ENCODE results near the gene STRN3.
"Not testable (repeated sequence)": the region's sequence is repeated elsewhere in the genome, so short reads cannot be mapped to it uniquely, and the experiment has no call there.

STRN3 gene

GRCh38 chr14:30938617-30939016, 87.6 kb downstream of the STRN3 start:
- TF ChIP-seq CTCF (IDR thresholded peaks at IDR 0.05; ENCODE audit: low read depth, low read length, missing control alignments), result no peak
- no peak overlapping the region for H3K4me3 ChIP-seq (replicated peaks; ENCODE audit: low read depth, low read length)
- DNase-seq (ENCODE audit: extremely low read depth, low read depth), result no peak

- no peak for DNase-seq (ENCODE audit: extremely low read depth, low read depth)
- no peak overlapping the region for H3K4me3 ChIP-seq (replicated peaks; ENCODE audit: low read depth, low read length)
- TF ChIP-seq CTCF (IDR thresholded peaks at IDR 0.05; ENCODE audit: low read depth, low read length, missing control alignments), result no peak
These were observed 90.7 kb downstream of the STRN3 start for GRCh38 chr14:30935445-30935844.

GRCh38 chr14:30933937-30934336, 92.2 kb downstream of the STRN3 start:
- H3K4me3 ChIP-seq (replicated peaks; ENCODE audit: low read depth, low read length); DNase-seq (ENCODE audit: extremely low read depth, low read depth): not testable (repeated sequence)

GRCh38 chr14:30928462-30928861, 97.7 kb downstream of the STRN3 start:
- TF ChIP-seq CTCF (IDR thresholded peaks at IDR 0.05; ENCODE audit: low read depth, low read length, missing control alignments), result no peak
- no peak overlapping the region for H3K4me3 ChIP-seq (replicated peaks; ENCODE audit: low read depth, low read length)
- DNase-seq (ENCODE audit: extremely low read depth, low read depth), result no peak

GRCh38 chr14:30925254-30925653, 100.9 kb downstream of the STRN3 start:
- no peak for TF ChIP-seq CTCF (IDR thresholded peaks at IDR 0.05; ENCODE audit: low read depth, low read length, missing control alignments)
- H3K4me3 ChIP-seq (replicated peaks; ENCODE audit: low read depth, low read length), result no peak overlapping the region
- no peak for DNase-seq (ENCODE audit: extremely low read depth, low read depth)

- no peak for DNase-seq (ENCODE audit: extremely low read depth, low read depth)
- H3K4me3 ChIP-seq (replicated peaks; ENCODE audit: low read depth, low read length), result no peak overlapping the region
- TF ChIP-seq CTCF (IDR thresholded peaks at IDR 0.05; ENCODE audit: low read depth, low read length, missing control alignments), result no peak
These were observed 104.4 kb downstream of the STRN3 start for GRCh38 chr14:30921788-30922187.

GRCh38 chr14:30921305-30921704, 104.9 kb downstream of the STRN3 start:
- no peak for DNase-seq (ENCODE audit: extremely low read depth, low read depth)
- H3K4me3 ChIP-seq (replicated peaks; ENCODE audit: low read depth, low read length), result no peak overlapping the region
- TF ChIP-seq CTCF (IDR thresholded peaks at IDR 0.05; ENCODE audit: low read depth, low read length, missing control alignments), result no peak

All from HFF-Myc (cell line).